Naive B cell (primary cell): ENCODE results near the gene CCT6B. TPM values are rescaled to one million over a fixed set of nuclear protein-coding genes. Genes with fewer than 3 reads are reported as not detected.

Source experiments
- ATAC-seq, 2 donors: fragments of 150-1000 bp; cut with Tn5 transposase; 2 replicates each; pipeline ENCODE4 v1.10.0; 2021; ENCODE audit warnings: low read depth in 2 of 2, mild to moderate bottlenecking in 2 of 2, moderate library complexity in 2 of 2
- DNase-seq: peaks from one replicate; pipeline ENCODE4 v3.0.0; 2022
- H3K27ac Mint-ChIP-seq, 6 donors: one replicate each; pipeline ENCODE4 v1.8.0; 2020 to 2022; ENCODE audit warnings: mild to moderate bottlenecking in 6 of 6, mixed read lengths in 6 of 6, moderate library complexity in 5 of 6, inconsistent platforms in 2 of 6
- H3K27me3 Mint-ChIP-seq, 3 donors: one replicate each; pipeline ENCODE4 v1.8.0; 2021 to 2022; ENCODE audit warnings: mixed read lengths in 3 of 3, mild to moderate bottlenecking in 1 of 3
- H3K36me3 Mint-ChIP-seq, 2 donors: one replicate each; pipeline ENCODE4 v1.8.0; 2020 to 2022; ENCODE audit warnings: mixed read lengths in 2 of 2, inconsistent platforms in 1 of 2, mild to moderate bottlenecking in 1 of 2
- H3K4me1 Mint-ChIP-seq, 3 donors: one replicate each; pipeline ENCODE4 v1.8.0; 2020 to 2022; ENCODE audit warnings: mixed read lengths in 3 of 3, inconsistent platforms in 1 of 3, mild to moderate bottlenecking in 1 of 3, moderate library complexity in 1 of 3
- H3K4me3 Mint-ChIP-seq, 8 donors: one replicate each; pipeline ENCODE4 v1.8.0; 2020 to 2022; ENCODE audit warnings: mild to moderate bottlenecking in 8 of 8, mixed read lengths in 8 of 8, moderate library complexity in 8 of 8, inconsistent platforms in 2 of 8
- H3K9me3 Mint-ChIP-seq, 7 donors: one replicate each; pipeline ENCODE4 v1.8.0; 2020 to 2022; ENCODE audit warnings: mixed read lengths in 7 of 7, mild to moderate bottlenecking in 5 of 7, inconsistent platforms in 2 of 7, moderate library complexity in 1 of 7
- polyA plus RNA-seq, 6 donors: library from polyadenylated mRNA; unstranded; fragments of 300-500 nt; fragmentation: Illumina TruSeq; gene quantifications; one replicate each; pipeline ENCODE4 v1.2.3, GENCODE V29; 2021; ENCODE audit warnings: low read depth in 6 of 6

The CCT6B gene
- polyA plus RNA-seq, 6 donors from 2014 or later: 0.82 to 4.5 (median 1.5) TPM; not detected in 1

GRCh38 chr17:34993031-34993430 is 31.8 kb upstream of the CCT6B start:
- Mint-ChIP-seq H3K9me3 (no peaks in the 10 kb centered on the region), H3K4me3 (no peak overlapping the region), H3K36me3 (peaks cover 0 to 13% of the 10 kb centered on the region in 2 donors), H3K27ac (no peak overlapping the region), H3K27me3 (no peaks in the 10 kb centered on the region), H3K4me1 (peaks cover 1 to 2% (median 2%) of the 10 kb centered on the region in 3 donors)
- no peak for DNase-seq
- no peak for ATAC-seq

- peaks cover 0 to 13% of the 10 kb centered on the region in 2 donors for H3K36me3 Mint-ChIP-seq
- peak overlapping the region in 1 of 6 donors; percentile 20 for H3K27ac Mint-ChIP-seq
- H3K27me3 Mint-ChIP-seq: no peaks in the 10 kb centered on the region
Observed at GRCh38 chr17:34991606-34992005, 30.3 kb upstream of the CCT6B start.

DNA sequence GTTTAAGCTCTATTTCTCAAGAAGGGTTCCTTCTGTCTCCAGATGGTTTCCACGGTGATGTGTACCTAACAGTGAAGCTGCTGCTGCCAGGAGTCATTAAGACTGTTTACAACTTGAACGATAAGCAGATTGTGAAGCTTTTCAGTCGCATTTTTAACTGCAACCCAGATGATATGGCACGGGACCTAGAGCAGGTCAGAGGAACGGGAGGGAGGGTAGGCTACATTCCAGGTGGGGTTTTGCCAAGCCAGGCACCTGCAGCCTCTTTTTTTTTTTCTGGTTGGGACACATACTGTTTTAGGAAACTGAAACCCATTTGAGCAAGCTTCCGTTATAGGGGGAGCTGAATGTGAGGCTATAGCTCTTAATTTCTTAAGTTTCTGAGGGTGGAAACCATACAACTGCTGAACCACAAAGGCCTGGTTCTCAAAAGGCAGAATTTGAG is 29.7 kb upstream of the CCT6B start:
- DNase-seq (no peak), ATAC-seq (no peak)
- H3K27me3 Mint-ChIP-seq: no peaks in the 10 kb centered on the region
- peak overlapping the region in 1 of 8 donors; percentile 53 for H3K4me3 Mint-ChIP-seq
- no peaks in the 10 kb centered on the region for H3K9me3 Mint-ChIP-seq
- no peak overlapping the region for H3K27ac Mint-ChIP-seq
- H3K36me3 Mint-ChIP-seq: peaks cover 0 to 13% of the 10 kb centered on the region in 2 donors
- peaks cover 0 to 6% (median 2%) of the 10 kb centered on the region in 3 donors for H3K4me1 Mint-ChIP-seq

More at GRCh38 chr17:34991606-34992005, 30.3 kb upstream of the CCT6B start:
- Mint-ChIP-seq H3K9me3 (no peaks in the 10 kb centered on the region), H3K4me1 (peaks cover 0 to 6% (median 2%) of the 10 kb centered on the region in 3 donors), H3K4me3 (peak overlapping the region in 1 of 8 donors; percentile 36)
- no peak for DNase-seq
- no peak for ATAC-seq

DNA sequence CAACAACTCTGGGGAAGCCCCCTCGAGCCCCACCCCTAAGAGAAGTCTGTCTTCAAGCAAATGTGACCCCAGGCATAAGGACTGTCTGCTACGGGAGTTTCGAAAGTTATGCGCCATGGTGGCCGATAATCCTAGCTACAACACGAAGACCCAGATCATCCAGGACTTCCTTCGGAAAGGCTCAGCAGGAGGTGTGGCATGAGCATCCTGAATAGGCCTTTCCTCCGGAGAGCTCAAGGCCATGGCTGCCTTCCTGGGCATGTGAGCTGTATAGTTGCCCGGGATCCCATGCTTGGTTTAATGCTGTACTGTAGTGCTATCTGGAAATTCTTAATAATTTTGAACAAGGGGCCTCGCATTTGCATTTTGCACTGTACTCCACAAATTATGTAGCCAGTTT is 28.2 kb upstream of the CCT6B start:
- peaks cover 0 to 17% (median 2%) of the 10 kb centered on the region in 3 donors for H3K4me1 Mint-ChIP-seq
- DNase-seq: no peak
- no peak overlapping the region for H3K27ac Mint-ChIP-seq
- no peaks in the 10 kb centered on the region for H3K27me3 Mint-ChIP-seq
- H3K36me3 Mint-ChIP-seq: peaks cover 0 to 13% of the 10 kb centered on the region in 2 donors
- no peak for ATAC-seq
- no peak overlapping the region for H3K4me3 Mint-ChIP-seq
- no peaks in the 10 kb centered on the region for H3K9me3 Mint-ChIP-seq

GRCh38 chr17:34988644-34989043 is 27.4 kb upstream of the CCT6B start:
- peaks cover 0 to 17% of the 10 kb centered on the region in 2 donors for H3K36me3 Mint-ChIP-seq
- peaks cover 0 to 25% (median 2%) of the 10 kb centered on the region in 3 donors for H3K4me1 Mint-ChIP-seq
- H3K27me3 Mint-ChIP-seq: no peaks in the 10 kb centered on the region
- H3K27ac Mint-ChIP-seq: no peak overlapping the region
- peak overlapping the region in 1 of 8 donors; percentile 7 for H3K4me3 Mint-ChIP-seq
- ATAC-seq (no peak), DNase-seq (no peak)
- H3K9me3 Mint-ChIP-seq: no peaks in the 10 kb centered on the region

DNA sequence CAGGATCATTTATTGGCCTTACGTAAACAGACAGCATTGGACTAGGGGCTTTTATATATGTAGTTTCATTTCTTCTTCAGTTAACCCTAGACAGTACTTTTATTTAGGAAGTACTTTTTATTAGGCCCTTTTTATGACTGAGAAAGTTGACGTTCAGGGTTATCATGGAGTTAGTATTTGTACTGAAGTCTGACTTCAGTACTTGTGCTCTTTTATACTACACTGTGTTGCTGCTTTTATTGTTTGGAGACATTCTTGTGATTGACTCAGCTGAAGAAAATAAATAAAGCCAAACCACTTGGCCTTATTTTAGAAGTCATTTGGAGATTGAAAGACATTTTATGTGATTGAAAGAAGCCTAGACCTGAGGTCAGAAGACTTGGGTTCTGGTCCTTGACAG is 26.0 kb upstream of the CCT6B start:
- no peak for ATAC-seq
- Mint-ChIP-seq H3K4me3 (peak overlapping the region in 1 of 8 donors; percentile 12), H3K9me3 (no peaks in the 10 kb centered on the region), H3K36me3 (peaks cover 0 to 9% of the 10 kb centered on the region in 2 donors), H3K4me1 (peaks cover 0 to 35% (median 12%) of the 10 kb centered on the region in 3 donors), H3K27me3 (no peaks in the 10 kb centered on the region), H3K27ac (peak overlapping the region in 2 of 6 donors; percentile 41 to 52)
- no peak for DNase-seq

DNA sequence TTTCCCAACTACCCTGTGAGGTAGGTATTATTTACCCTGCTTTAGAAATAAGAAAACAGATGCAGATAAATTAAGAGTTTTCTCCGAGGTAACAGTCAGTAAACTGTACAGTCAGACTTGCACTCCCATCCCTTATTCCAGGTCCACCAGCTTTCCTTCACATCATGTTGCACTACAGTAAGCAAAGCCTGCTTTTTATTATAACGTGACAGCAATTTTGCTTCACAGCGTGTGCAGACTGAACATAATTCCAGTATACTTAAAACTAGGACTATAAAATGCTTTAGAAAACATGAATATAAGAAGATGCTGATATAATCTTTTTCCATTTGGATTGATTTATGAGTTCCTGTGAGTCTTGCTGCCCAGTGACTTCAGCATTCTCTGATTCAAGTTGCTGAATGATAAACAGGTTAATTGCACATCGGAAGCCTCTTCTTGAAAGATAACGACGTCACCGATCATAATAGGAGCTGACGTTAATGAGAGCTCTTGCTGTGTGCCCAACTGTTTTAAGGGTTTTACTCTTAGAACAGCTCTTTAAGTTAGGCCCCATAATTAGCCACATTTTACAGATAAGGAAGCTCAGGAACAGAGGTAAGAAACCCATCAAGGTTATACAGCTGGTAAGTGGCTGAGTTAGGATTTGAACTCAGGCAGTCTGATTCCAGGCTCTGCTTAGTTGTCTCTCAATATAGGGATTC is 20.4 kb upstream of the CCT6B start:
- Mint-ChIP-seq H3K4me1 (peaks cover 21 to 53% (median 33%) of the 10 kb centered on the region in 3 donors), H3K4me3 (peak overlapping the region; percentile 87 to 100 (median 96)), H3K36me3 (peaks cover 0 to 6% of the 10 kb centered on the region in 2 donors), H3K27ac (peak overlapping the region; percentile 96 to 99 (median 98)), H3K27me3 (no peaks in the 10 kb centered on the region), H3K9me3 (no peaks in the 10 kb centered on the region)
- DNase-seq (no peak), ATAC-seq (no peak)

DNA sequence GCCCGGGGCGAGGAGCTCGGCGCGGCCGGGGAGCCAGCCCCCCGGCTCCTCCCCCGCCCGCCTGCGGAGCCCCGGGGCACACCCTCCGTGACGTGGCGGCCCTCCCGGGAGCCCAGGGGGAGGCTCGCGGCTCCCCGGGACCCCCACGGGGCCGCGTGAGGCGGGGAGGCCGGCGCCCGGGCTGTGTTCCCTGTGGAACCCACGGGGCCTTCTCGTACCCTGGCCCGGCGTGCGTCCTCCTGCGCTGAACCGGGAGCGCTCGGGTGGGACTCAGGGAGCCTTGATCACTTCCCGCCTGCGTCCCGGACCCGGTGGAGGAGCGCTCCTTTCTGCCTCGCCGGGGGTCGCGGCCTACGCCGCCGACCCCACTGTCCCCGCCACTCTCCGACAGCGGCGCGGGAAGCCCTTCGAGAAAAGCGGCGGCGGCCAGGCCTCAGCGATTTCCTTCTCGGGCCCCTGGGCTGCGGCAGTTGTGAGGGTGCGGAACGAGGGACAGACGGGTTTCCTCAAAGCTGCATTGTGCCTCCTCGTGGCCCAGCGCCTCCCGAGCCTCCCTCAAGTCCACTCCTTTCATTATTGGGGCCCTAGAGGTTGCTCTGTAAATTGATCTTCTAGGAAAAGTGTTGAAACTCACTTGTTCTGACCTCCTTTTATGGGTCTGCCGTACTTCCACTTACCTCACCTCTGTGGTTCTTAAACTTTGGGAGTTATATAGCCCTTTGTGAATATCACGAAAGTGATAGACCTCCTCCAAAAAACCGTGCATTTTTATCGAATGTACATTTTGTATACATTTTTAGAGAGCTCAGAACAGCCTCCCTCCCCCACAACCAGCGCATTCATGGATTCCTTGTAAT is 19.6 kb upstream of the CCT6B start:
- DNase-seq: peak; percentile 87
- H3K9me3 Mint-ChIP-seq: no peaks in the 10 kb centered on the region
- H3K27ac Mint-ChIP-seq: peak overlapping the region; percentile 96 to 99 (median 98)
- no peaks in the 10 kb centered on the region for H3K27me3 Mint-ChIP-seq
- peaks cover 0 to 6% of the 10 kb centered on the region in 2 donors for H3K36me3 Mint-ChIP-seq
- H3K4me1 Mint-ChIP-seq: peaks cover 21 to 53% (median 33%) of the 10 kb centered on the region in 3 donors
- peak overlapping the region; percentile 87 to 100 (median 96) for H3K4me3 Mint-ChIP-seq
- peak; percentile 82 for ATAC-seq

DNA sequence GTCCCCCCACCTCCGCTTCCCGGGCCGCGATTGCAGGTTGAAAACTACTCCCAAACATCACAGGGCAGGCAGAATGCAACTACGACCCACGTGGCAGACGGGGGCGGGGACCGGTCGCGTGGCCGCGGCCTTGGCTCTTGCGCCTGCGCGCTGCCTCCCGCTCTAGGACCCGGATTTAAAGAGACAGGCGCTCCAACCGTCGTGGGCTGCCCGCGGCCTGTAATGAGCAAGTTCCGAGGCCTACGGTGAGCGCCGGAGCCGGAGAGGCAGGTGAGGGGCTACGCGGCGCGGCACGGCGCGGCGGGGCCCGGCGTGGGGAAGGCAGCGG is 19.1 kb upstream of the CCT6B start, which contains the start of gene LIG3:
Gene LIG3 (plus strand): TSS at position 160 of the 328 bp plus-strand sequence. CDS start 2,494 bp downstream, outside the sequence.
- Mint-ChIP-seq H3K36me3 (peaks cover 0 to 6% of the 10 kb centered on the region in 2 donors), H3K9me3 (no peaks in the 10 kb centered on the region), H3K27ac (peak within 1 kb of the TSS; percentile 98 to 99 (median 98)), H3K4me1 (peaks cover 21 to 50% (median 33%) of the 10 kb centered on the region in 3 donors), H3K4me3 (peak within 1 kb of the TSS; percentile 91 to 100 (median 97)), H3K27me3 (no peaks in the 10 kb centered on the region)
- peak; percentile 92 for DNase-seq
- peak; percentile 73 to 75 for ATAC-seq

GRCh38 chr17:34979650-34980352 is 18.5 kb upstream of the CCT6B start:
- Mint-ChIP-seq H3K36me3 (peaks cover 0 to 6% of the 10 kb centered on the region in 2 donors), H3K27me3 (no peaks in the 10 kb centered on the region), H3K4me1 (peaks cover 21 to 45% (median 33%) of the 10 kb centered on the region in 3 donors), H3K27ac (peak overlapping the region; percentile 97 to 98 (median 98)), H3K9me3 (no peaks in the 10 kb centered on the region), H3K4me3 (peak overlapping the region; percentile 91 to 100 (median 97))
- ATAC-seq (no peak), DNase-seq (no peak)

GRCh38 chr17:34979153-34979552 is 17.9 kb upstream of the CCT6B start:
- H3K27me3 Mint-ChIP-seq: no peaks in the 10 kb centered on the region
- H3K9me3 Mint-ChIP-seq: no peaks in the 10 kb centered on the region
- peak overlapping the region in 1 of 6 donors; percentile 38 for H3K27ac Mint-ChIP-seq
- peak overlapping the region in 6 of 8 donors; percentile 1 to 100 (median 96) for H3K4me3 Mint-ChIP-seq
- ATAC-seq (no peak), DNase-seq (no peak)
- H3K36me3 Mint-ChIP-seq: peaks cover 0 to 6% of the 10 kb centered on the region in 2 donors
- H3K4me1 Mint-ChIP-seq: peaks cover 21 to 39% (median 33%) of the 10 kb centered on the region in 3 donors

DNA sequence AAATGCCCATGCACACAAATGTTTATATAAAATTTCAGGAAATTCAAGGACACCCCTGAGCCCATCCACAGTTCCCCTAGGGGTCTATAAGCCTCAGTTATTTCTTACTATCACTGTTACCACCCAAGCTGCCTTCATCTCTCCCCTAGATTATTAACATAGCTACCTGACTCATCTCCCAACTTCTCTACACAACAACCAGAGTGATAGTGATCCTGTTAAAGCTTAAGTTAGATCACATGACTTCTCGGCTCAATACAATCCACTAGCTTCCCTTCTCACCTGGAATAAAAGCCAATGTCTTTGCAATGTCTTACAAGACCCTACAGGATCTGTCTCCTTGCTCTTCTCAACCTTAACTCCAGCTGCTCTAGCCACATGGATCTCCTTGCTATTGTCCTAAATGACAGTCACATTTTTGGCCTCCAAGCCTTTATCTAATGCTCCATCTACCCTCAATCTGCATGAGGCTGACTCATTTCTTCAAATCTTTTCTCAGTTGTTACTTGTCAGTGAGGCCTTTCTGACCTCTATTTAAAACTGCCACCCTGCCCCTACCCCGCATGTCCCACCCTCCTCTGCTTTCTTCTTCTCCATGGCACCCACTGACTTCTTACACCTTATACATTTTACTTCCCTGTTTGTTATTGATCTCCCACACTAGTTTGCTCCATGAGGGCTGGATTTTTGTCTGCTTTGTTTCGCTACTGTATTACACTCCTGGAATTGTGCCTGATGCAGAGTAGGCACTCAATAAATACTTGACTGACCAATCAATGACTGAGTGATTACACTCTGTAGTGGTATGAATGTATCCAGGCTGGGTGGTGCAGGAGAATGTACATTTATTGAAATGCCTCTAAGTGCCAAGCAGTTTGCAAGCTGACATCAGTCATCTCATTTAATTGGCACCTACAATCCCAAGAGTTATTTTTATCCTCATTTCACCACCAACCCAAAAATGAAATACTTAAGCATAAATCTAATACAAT is 13.8 kb upstream of the CCT6B start:
- DNase-seq: no peak
- Mint-ChIP-seq H3K36me3 (no peaks in the 10 kb centered on the region), H3K27me3 (no peaks in the 10 kb centered on the region), H3K9me3 (no peaks in the 10 kb centered on the region), H3K4me1 (peaks cover 8 to 9% (median 8%) of the 10 kb centered on the region in 3 donors), H3K4me3 (no peak overlapping the region), H3K27ac (no peak overlapping the region)
- ATAC-seq: no peak
